GM21390 (cell line): Measurements from ENCODE around the gene TCP11L1.

Source experiments
- ATAC-seq: cut with Tn5 transposase; IDR thresholded peaks from one replicate; pipeline ENCODE4 v1.9.1; 2021; ENCODE audit not compliant: unreplicated experiment

Gene TCP11L1

DNA sequence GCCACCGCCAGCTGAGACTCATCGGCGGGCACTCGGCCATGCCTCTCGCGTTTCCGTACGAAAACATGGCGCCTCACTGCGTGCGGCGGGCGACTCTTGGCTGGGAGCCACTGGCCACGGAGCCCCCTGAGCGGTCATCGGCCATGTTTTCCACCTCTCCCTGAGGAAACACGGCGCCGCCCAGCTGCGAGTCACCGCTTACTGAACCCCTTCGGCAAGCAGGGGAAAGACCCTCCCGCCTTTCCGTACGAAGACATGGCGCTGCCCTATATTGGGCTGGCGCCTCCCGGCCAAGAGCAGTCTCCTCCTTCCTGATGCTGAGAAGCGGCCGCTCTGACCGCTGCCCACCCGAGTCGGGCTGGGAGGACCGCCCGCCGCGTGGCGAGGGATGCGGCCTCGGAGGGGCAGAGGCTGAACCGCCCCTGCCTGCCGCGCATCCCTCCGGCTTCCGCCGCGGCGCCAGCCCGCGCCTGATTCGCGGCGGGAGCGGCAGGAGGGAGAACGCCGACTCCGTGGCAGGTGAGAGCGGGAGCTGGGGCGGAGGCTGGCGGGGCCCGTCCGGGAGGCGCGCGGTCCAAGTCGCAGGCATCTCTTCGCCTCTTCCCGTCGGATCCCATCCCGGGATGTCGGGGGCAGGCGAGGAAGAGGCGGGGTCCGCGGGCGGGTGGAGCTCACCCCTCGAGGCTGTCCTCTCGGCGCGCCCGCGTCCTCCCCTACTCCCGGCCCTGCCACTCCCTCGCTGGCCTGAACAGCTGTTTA lies at the start of gene TCP11L1:
Gene TCP11L1 (plus strand): TSS at position 299 of the 759 bp plus-strand sequence. CDS start 4,202 bp downstream, outside the sequence.
- peak; percentile 75 for ATAC-seq

- ATAC-seq, result no peak
Observed at GRCh38 chr11:32990481-32990880, 48.9 kb upstream of the TCP11L1 start.

GRCh38 chr11:32991427-32991826 lies 47.9 kb upstream of the TCP11L1 start:
- no peak for ATAC-seq

GRCh38 chr11:32991898-32992297 lies 47.5 kb upstream of the TCP11L1 start:
- no peak for ATAC-seq

DNA sequence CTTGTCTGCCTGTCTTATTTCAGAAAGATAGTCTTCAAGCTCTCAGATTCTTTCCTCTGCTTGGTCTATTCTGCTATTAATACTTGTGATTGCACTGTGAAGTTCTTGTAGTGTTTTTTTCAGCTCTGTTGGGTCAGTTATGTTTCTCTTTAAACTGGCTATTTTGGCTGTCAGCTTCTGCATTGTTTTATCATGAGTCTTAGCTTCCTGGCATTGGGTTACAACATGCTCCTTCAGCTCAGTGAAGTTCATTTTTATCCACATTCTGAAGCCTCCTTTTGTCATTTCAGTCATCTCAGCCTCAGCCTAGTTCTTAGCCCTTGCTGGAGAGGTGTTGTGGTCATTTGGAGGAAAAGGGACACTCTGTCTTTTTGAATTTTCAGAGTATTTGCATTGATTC lies 39.2 kb upstream of the TCP11L1 start:
- no peak for ATAC-seq

DNA sequence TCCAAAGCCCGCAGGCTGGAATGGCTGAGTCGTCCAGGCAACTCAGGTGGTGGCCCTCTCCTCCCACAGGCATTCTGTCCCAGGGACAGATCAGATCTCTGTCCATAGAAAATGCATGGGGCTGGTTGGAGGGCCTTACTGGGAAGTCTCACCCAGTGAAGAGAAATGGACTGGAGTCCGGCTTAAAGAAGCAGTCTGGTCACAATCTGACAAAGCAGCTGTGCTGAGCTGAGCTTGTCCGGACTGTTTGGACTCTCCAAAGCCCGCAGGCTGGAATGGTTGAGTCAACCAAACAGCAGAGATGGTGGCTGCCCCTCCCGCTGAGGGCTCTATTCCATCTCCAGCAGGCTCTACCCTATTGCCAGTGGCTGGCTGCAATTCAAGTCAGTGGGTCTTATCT lies 38.1 kb upstream of the TCP11L1 start:
- ATAC-seq, result no peak

DNA sequence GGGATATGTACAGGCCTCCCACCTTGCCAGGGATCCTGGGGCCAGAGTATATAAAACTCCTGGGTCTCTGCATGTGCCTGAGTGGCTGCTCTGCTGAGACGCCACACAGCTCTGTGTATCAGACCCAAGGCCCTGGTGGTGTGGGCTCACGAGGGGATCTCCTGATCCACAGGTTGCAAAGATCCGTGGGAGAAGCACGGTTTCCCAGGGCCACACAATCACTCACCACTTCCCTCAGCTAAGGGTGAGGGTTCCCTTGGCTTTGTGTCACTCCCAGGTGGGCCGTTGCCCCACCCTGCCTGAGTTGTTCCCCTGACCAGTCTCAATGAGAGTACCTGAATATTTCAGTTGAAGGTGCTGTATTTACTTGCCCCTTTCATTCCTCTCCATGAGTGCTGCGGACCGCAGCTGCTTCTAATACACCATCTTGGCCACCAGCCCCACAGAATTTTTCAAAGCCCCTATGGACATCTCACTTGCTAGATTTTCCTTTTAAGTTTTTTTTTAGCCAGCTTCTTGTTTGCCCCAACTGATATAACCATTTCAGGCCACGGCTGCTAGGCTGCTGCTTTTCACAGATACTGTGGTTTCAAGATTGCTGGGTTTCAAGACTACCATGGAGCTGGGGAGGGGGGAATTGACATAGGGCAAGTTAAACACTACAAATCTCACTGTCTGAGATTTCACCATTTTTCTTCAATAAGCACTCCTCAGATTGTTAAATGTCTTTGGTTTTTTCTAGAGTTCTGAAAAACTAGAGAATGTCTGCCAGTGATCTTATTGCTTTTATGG lies 37.4 kb upstream of the TCP11L1 start:
- no peak for ATAC-seq

GRCh38 chr11:33005175-33005574 lies 34.2 kb upstream of the TCP11L1 start:
- no peak for ATAC-seq

- ATAC-seq, result no peak
Observed at GRCh38 chr11:33006010-33006409, 33.4 kb upstream of the TCP11L1 start.

DNA sequence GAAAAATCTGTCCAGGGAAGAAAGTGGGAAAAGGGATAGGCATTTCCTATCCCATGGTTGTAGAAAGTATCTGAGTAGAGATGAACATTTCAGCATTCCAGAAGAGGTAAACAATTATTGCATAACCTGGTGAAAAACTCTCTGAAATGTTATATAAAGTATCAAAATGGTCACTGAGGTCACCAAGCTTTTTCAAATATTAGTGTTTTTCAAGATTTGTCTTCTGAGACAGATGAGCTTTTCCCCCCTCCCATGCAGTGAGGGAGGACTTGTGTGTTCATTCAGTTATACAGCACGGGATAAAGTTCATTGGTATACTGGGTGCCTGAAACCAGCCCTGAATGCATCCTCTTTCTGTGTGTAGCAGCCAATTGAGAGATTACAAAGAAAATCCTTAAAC lies 25.6 kb upstream of the TCP11L1 start:
- no peak for ATAC-seq

GRCh38 chr11:33015621-33016551 lies 23.5 kb upstream of the TCP11L1 start, which contains the start of gene DEPDC7:
Gene DEPDC7, plus strand, starts transcription at chr11:33015878. Its CDS starts 78 bp downstream, at chr11:33015956.
- peak; percentile 76 for ATAC-seq

- no peak for ATAC-seq
Observed at GRCh38 chr11:33016654-33017053, 22.7 kb upstream of the TCP11L1 start.

GRCh38 chr11:33017478-33017877 lies 21.9 kb upstream of the TCP11L1 start:
- ATAC-seq, result no peak

GRCh38 chr11:33017965-33018364 lies 21.4 kb upstream of the TCP11L1 start:
- ATAC-seq, result no peak

- no peak for ATAC-seq
Observed at GRCh38 chr11:33018840-33019239, 20.5 kb upstream of the TCP11L1 start.

- no peak for ATAC-seq
Observed at GRCh38 chr11:33021501-33021900, 17.9 kb upstream of the TCP11L1 start.

DNA sequence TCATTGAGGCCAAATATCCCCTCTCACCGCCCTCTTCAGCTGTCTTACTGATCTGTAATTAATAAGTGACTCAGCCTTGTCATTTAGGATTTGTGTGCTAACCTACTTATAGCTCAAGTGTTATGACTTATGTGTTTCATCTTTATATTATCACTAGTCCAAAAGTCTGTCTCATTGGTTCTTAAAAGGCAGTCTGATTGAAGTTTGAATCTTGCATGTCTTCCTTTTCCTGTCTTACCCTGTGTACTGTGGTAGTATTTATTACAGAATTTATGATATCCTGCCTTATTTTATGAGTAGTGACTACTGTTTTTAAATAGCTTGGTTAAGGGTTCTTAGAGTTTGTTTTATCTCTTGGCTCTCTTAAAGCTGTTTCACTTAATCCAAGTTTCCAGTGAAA lies 17.4 kb upstream of the TCP11L1 start:
- ATAC-seq, result no peak

DNA sequence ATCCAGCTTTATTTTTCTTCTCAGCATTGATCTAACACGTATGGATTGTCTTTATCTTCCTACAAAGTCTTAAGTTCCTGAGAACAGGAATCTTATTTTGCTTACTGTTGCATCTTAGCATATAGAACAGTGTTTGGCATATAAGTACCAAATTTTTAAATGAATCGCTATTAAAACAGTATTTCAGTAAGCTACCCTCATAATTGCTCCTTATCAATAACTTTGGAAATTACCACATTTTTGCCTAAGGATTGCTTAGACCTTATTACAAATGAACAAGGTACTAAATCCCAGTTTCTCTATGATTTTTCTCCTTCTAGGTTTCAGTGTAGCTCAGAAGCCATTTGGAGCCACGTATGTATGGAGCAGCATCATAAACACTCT lies 14.0 kb upstream of the TCP11L1 start:
- ATAC-seq, result no peak

GRCh38 chr11:33027233-33027632 lies 12.1 kb upstream of the TCP11L1 start:
- ATAC-seq, result no peak

DNA sequence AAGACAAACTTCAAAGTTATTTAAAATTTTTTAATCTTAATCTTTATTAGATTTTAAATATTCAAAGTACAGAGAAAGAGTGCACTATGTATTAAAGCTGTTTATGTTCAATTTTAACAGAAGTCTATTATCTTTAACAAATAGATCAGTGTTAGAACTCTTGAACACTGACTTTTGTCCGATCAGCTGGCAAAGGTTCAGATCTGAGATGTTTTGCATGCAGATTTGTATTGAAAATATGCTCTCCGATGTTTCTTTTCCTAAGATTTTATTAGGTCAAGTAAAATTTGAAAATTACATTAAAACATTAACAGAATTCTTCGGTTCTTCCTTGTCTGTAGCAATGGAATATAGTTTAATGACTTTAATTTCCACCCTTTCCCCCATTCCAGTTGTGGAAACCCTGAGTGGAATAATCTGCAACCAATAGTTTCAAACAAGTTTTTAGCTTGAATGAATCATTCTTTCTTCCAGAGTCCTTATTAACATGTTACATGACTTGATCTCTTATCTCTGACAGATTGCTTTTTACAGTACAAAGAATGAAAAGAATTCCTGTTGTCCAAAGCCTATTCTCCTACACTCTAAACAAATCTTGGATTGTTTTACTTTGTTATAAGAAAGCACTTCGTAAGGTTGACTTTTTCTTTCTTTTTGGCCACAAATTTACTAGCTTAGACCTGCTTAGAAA lies 11.4 kb upstream of the TCP11L1 start:
- ATAC-seq, result no peak

DNA sequence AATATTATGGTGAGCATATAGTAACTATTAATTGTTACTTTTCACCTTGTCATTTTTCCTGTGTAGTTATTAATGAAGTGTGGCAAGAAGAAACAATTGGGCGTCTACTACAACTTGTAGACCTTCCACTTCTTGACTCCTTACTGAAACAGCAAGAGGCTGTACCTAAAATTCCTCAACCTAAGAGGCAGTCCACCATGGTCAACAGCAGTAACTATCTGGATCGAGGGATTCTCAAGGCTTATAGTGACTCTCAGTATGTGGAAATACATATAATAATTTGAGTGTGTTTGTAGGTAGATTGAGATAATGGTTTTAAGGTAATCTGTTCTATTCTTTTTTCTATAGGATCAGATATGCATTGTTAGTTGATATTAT lies 10.8 kb upstream of the TCP11L1 start:
- ATAC-seq, result no peak
